ENCODE data around the gene DRD2. TPM values are rescaled to one million over a fixed set of nuclear protein-coding genes. Genes with fewer than 3 reads are reported as not detected.

Gene DRD2
- polyA plus RNA-seq, 3 donors, result 0.22 to 0.48 (median 0.42) TPM

- DNase-seq (ENCODE audit: low read depth in 3 of 3, low spot score in 2 of 3), result no peak
These were observed 97.4 kb downstream of the DRD2 start for GRCh38 chr11:113377681-113378412.

GRCh38 chr11:113376156-113376555, 99.0 kb downstream of the DRD2 start:
- DNase-seq (ENCODE audit: low read depth in 3 of 3, low spot score in 2 of 3), result no peak

- no peak for DNase-seq (ENCODE audit: low read depth in 3 of 3, low spot score in 2 of 3)
These were observed 99.8 kb downstream of the DRD2 start for GRCh38 chr11:113375402-113375801.

- DNase-seq (ENCODE audit: low read depth in 3 of 3, low spot score in 2 of 3), result no peak
These were observed 101.1 kb downstream of the DRD2 start for GRCh38 chr11:113373981-113374560.

- no peak for DNase-seq (ENCODE audit: low read depth in 3 of 3, low spot score in 2 of 3)
These were observed 101.9 kb downstream of the DRD2 start for GRCh38 chr11:113373306-113373705.

- no peak for DNase-seq (ENCODE audit: low read depth in 3 of 3, low spot score in 2 of 3)
These were observed 102.9 kb downstream of the DRD2 start for GRCh38 chr11:113372309-113372708.

GRCh38 chr11:113370634-113371033, 104.6 kb downstream of the DRD2 start:
- DNase-seq (ENCODE audit: low read depth in 3 of 3, low spot score in 2 of 3), result no peak

- DNase-seq (ENCODE audit: low read depth in 3 of 3, low spot score in 2 of 3), result no peak
These were observed 105.8 kb downstream of the DRD2 start for GRCh38 chr11:113369411-113369810.

GRCh38 chr11:113365895-113366294, 109.3 kb downstream of the DRD2 start:
- no peak for DNase-seq (ENCODE audit: low read depth in 3 of 3, low spot score in 2 of 3)

- DNase-seq (ENCODE audit: low read depth in 3 of 3, low spot score in 2 of 3), result no peak
These were observed 111.1 kb downstream of the DRD2 start for GRCh38 chr11:113363996-113364641.

- DNase-seq (ENCODE audit: low read depth in 3 of 3, low spot score in 2 of 3), result no peak
These were observed 111.8 kb downstream of the DRD2 start for GRCh38 chr11:113363406-113363805.

Other genes starting within 250 kb of the DRD2 start
- 10 to 100 TPM; 36.9 to 53.5 (median 44.1) TPM for gene TTC12, start 160.8 kb downstream of the DRD2 start, polyA plus RNA-seq (ENCODE audit: insufficient read length in 3 of 3)
- gene ANKK1, start 87.6 kb downstream of the DRD2 start, polyA plus RNA-seq (ENCODE audit: insufficient read length in 3 of 3), result under 1 TPM; 0.16 to 0.50 (median 0.21) TPM
- 1 to 10 TPM in 1 of 3 donors, under 1 TPM in 2; 0.43 to 1.0 (median 0.69) TPM for gene TMPRSS5, start 230.9 kb upstream of the DRD2 start, polyA plus RNA-seq (ENCODE audit: insufficient read length in 3 of 3)